GM23338 (cell line): ENCODE data around the gene WASF2. TPM values are rescaled to one million over a fixed set of nuclear protein-coding genes. Genes with fewer than 3 reads are reported as not detected.
A peak's percentile ranks its signal among the peaks of the same experiment; 100 is the strongest.

ENCODE experiments used
- ATAC-seq: fragments of 200-7000 bp; cut with Tn5 transposase; 3 replicates; pipeline ENCODE4 v1.9.1; 2020
- DNase-seq: peaks from one replicate; pipeline ENCODE4 v3.0.0-alpha.2; 2015; ENCODE audit warnings: low spot score
- H2AFZ ChIP-seq: fragments of 200-600 bp; sonication (generic); 2 replicates; pipeline ENCODE4 v1.8.0; 2016; ENCODE audit warnings: antibody characterized with exemption, mild to moderate bottlenecking, moderate library complexity
- H3F3A ChIP-seq: fragments of 200-600 bp; sonication (generic); replicated peaks from 2 replicates; pipeline ENCODE4 v1.8.0; 2017; ENCODE audit warnings: antibody characterized with exemption, mixed run types, low read depth
- H3K27ac ChIP-seq: fragments of 200-600 bp; sonication (generic); 2 replicates; pipeline ENCODE4 v1.6.1; 2016; ENCODE audit warnings: low read depth
- H3K27me3 ChIP-seq: fragments of 200-600 bp; sonication (generic); 2 replicates; pipeline ENCODE4 v1.8.0; 2016; ENCODE audit warnings: mild to moderate bottlenecking, mixed run types, moderate library complexity; ENCODE audit not compliant: insufficient read depth
- H3K36me3 ChIP-seq: fragments of 200-600 bp; sonication (generic); 2 replicates; pipeline ENCODE4 v1.8.0; 2016; ENCODE audit warnings: mild to moderate bottlenecking; ENCODE audit not compliant: insufficient read depth
- H3K4me1 ChIP-seq: fragments of 200-600 bp; sonication (generic); 2 replicates; pipeline ENCODE4 v1.8.0; 2016; ENCODE audit warnings: mild to moderate bottlenecking, moderate library complexity; ENCODE audit not compliant: insufficient read depth
- H3K4me2 ChIP-seq: fragments of 200-600 bp; sonication (generic); 2 replicates; pipeline ENCODE4 v1.7.1; 2017; ENCODE audit warnings: mixed run types
- H3K4me3 ChIP-seq: fragments of 200-600 bp; sonication (generic); 2 replicates; pipeline ENCODE4 v1.6.1; 2016; ENCODE audit warnings: mixed run types
- H3K79me2 ChIP-seq: fragments of 200-600 bp; sonication (generic); replicated peaks from 2 replicates; pipeline ENCODE4 v1.8.0; 2017; ENCODE audit warnings: mild to moderate bottlenecking; ENCODE audit not compliant: insufficient read depth
- H3K9me2 ChIP-seq: fragments of 200-600 bp; sonication (generic); 2 replicates; pipeline ENCODE4 v1.8.0; 2017; ENCODE audit not compliant: insufficient read depth
- H4K20me1 ChIP-seq: fragments of 200-600 bp; sonication (generic); replicated peaks from 2 replicates; pipeline ENCODE4 v1.8.0; 2017; ENCODE audit warnings: mild to moderate bottlenecking; ENCODE audit not compliant: insufficient read depth
- H3K27ac Mint-ChIP-seq: 2 replicates; pipeline ENCODE4 v1.8.0; 2020; ENCODE audit warnings: inconsistent platforms, mild to moderate bottlenecking, moderate library complexity, mixed read lengths
- H3K27me3 Mint-ChIP-seq: 3 replicates; pipeline ENCODE4 v1.8.0; 2022; ENCODE audit warnings: low read depth, mild to moderate bottlenecking, moderate library complexity, mixed read lengths, inconsistent platforms; ENCODE audit not compliant: insufficient read depth, poor library complexity
- H3K36me3 Mint-ChIP-seq: 3 replicates; pipeline ENCODE4 v1.8.0; 2021; ENCODE audit warnings: low read depth, mild to moderate bottlenecking, inconsistent platforms, moderate library complexity, mixed read lengths
- H3K4me1 Mint-ChIP-seq: 3 replicates; pipeline ENCODE4 v1.8.0; 2020; ENCODE audit warnings: mild to moderate bottlenecking, inconsistent platforms, mixed read lengths
- H3K4me3 Mint-ChIP-seq: 3 replicates; pipeline ENCODE4 v1.8.0; 2021; ENCODE audit warnings: moderate library complexity, mild to moderate bottlenecking, inconsistent platforms, mixed read lengths
- H3K9me3 Mint-ChIP-seq: 3 replicates; pipeline ENCODE4 v1.8.0; 2020; ENCODE audit warnings: moderate library complexity, mild to moderate bottlenecking, inconsistent platforms, mixed read lengths
- CREB1 ChIP-seq: fragments of 250-450 bp; sonication (Bioruptor Pico); IDR thresholded peaks from 2 replicates; pipeline ENCODE4 v1.5.0; 2020; ENCODE audit warnings: low read depth, mild to moderate bottlenecking, moderate library complexity
- CTCF ChIP-seq, 2 experiments: fragments of 200-600 bp in 1 of 2; sonication (generic) in 1 of 2; conservative IDR thresholded peaks; 2 replicates each; pipeline versions ENCODE4 v1.5.1 to v1.6.1; 2016 to 2017; ENCODE audit warnings: antibody characterized with exemption in 2 of 2, low read depth in 2 of 2, mild to moderate bottlenecking in 2 of 2, moderate library complexity in 1 of 2
- ETS1 ChIP-seq: IDR thresholded peaks from 2 replicates; pipeline ENCODE4 v1.6.1; 2016; ENCODE audit warnings: antibody characterized with exemption
- EZH2 ChIP-seq: fragments of 200-600 bp; sonication (generic); IDR thresholded peaks from one replicate; pipeline ENCODE4 v1.8.0; 2017; ENCODE audit warnings: antibody characterized with exemption, mild to moderate bottlenecking, low read depth; ENCODE audit not compliant: unreplicated experiment
- EZH2phosphoT487 ChIP-seq: fragments of 200-600 bp; sonication (generic); IDR thresholded peaks from one replicate; pipeline ENCODE4 v1.8.1; 2018; ENCODE audit warnings: antibody characterized with exemption; ENCODE audit not compliant: unreplicated experiment
- REST ChIP-seq: IDR thresholded peaks from one replicate; pipeline ENCODE4 v1.6.1; 2018; ENCODE audit warnings: antibody characterized with exemption; ENCODE audit not compliant: unreplicated experiment
- STAT1 ChIP-seq: IDR thresholded peaks from one replicate; pipeline ENCODE4 v1.6.1; 2016; ENCODE audit warnings: antibody characterized with exemption; ENCODE audit not compliant: unreplicated experiment
- ZNF114 ChIP-seq: fragments of 250-450 bp; sonication (Bioruptor Pico); IDR thresholded peaks from 2 replicates; pipeline ENCODE4 v1.5.0; 2020; ENCODE audit warnings: mild to moderate bottlenecking, moderate library complexity
- ZNF331 ChIP-seq: fragments of 250-450 bp; sonication (Bioruptor Pico); IDR thresholded peaks from 2 replicates; pipeline ENCODE4 v1.5.0; 2020; ENCODE audit warnings: low read depth, mild to moderate bottlenecking, moderate library complexity
- polyA plus RNA-seq: library from polyadenylated mRNA; unstranded; fragments of >200 nt; fragmentation: Nextera tagmentation; extraction: Ambion mirVana; gene quantifications from 2 replicates; pipeline ENCODE4 v1.2.1, GENCODE V29; 2016
- total RNA-seq: library from RNA; depleted of rRNA; stranded (reverse); fragments of >200 nt; shearing (Covaris generic); gene quantifications from 2 replicates; pipeline ENCODE4 v1.2.3, GENCODE V29; 2014

The WASF2 gene
- total and polyA plus RNA-seq, 2 experiments from 2014 or later: 40.9 to 95.6 TPM

GRCh38 chr1:27430903-27431600 lies 58.9 kb downstream of the WASF2 start:
- peaks cover 20% of the 10 kb centered on the region for H3K36me3 Mint-ChIP-seq
- H3K4me1 ChIP-seq: peaks cover 42% of the 10 kb centered on the region
- no peaks in the 10 kb centered on the region for H4K20me1 ChIP-seq
- H3F3A ChIP-seq: no peaks in the 10 kb centered on the region; the same call in 1 of the 2 replicates
- H2AFZ ChIP-seq: no peak overlapping the region
- H3K27me3 ChIP-seq: no peaks in the 10 kb centered on the region
- no peak overlapping the region for H3K4me3 Mint-ChIP-seq
- H3K4me3 ChIP-seq: 0 out of 2 replicates have a peak overlapping the region, but pooled peaks have one; percentile 5
- peak overlapping the region; percentile 82 for H3K27ac ChIP-seq
- ATAC-seq (no peak), DNase-seq (no peak)
- no peaks in the 10 kb centered on the region for H3K9me3 Mint-ChIP-seq
- H3K4me1 Mint-ChIP-seq: peaks cover 57% of the 10 kb centered on the region
- 0 out of 2 replicates have a peak, but pooled peaks cover 3% of the 10 kb centered on the region for H3K36me3 ChIP-seq
- peaks cover 3% of the 10 kb centered on the region for H3K27me3 Mint-ChIP-seq
- TF ChIP-seq ZNF114 (no peak), ZNF331 (CRISPR knock-in tag) (no peak), EZH2phosphoT487 (no peak), REST (no peak), CREB1 (no peak), CTCF (conservative IDR thresholded peaks at IDR 0.05; ENCODE audit: low read depth in 2 of 2) (no peak), EZH2 (no peak), STAT1 (no peak)
- peak overlapping the region; percentile 98 for H3K27ac Mint-ChIP-seq
- peak overlapping the region; percentile 0 for H3K4me2 ChIP-seq
- peaks cover 52% of the 10 kb centered on the region for H3K79me2 ChIP-seq
- H3K9me2 ChIP-seq: no peaks in the 10 kb centered on the region

GRCh38 chr1:27429029-27429425 lies 60.9 kb downstream of the WASF2 start:
- Mint-ChIP-seq H3K36me3 (peaks cover 28% of the 10 kb centered on the region), H3K27ac (peak overlapping the region; percentile 98), H3K4me1 (peaks cover 61% of the 10 kb centered on the region), H3K27me3 (peaks cover 7% of the 10 kb centered on the region), H3K9me3 (no peaks in the 10 kb centered on the region), H3K4me3 (no peak overlapping the region; the same call in 2 of the 3 replicates)
- H3K27ac ChIP-seq: peak overlapping the region; percentile 88
- peaks cover 35% of the 10 kb centered on the region for H3K79me2 ChIP-seq
- H3K9me2 ChIP-seq: no peaks in the 10 kb centered on the region
- peaks cover 41% of the 10 kb centered on the region for H3K4me1 ChIP-seq
- peak overlapping the region; percentile 40 for H3K4me2 ChIP-seq
- H4K20me1 ChIP-seq: no peaks in the 10 kb centered on the region
- H3K27me3 ChIP-seq: no peaks in the 10 kb centered on the region
- H3K4me3 ChIP-seq: no peak overlapping the region
- H3F3A ChIP-seq: no peaks in the 10 kb centered on the region; the same call in 1 of the 2 replicates
- H3K36me3 ChIP-seq: 0 out of 2 replicates have a peak, but pooled peaks cover 3% of the 10 kb centered on the region
- no peak for ATAC-seq
- no peak overlapping the region for H2AFZ ChIP-seq
- no peak for DNase-seq
- TF ChIP-seq ETS1: no peak
